ENCODE measurements around the gene PPFIBP1. TPM values are rescaled to one million over a fixed set of nuclear protein-coding genes. Genes with fewer than 3 reads are reported as not detected.

The PPFIBP1 gene
- total and polyA plus RNA-seq, 9 donors: 61.3 to 216 (median 155) TPM

DNA sequence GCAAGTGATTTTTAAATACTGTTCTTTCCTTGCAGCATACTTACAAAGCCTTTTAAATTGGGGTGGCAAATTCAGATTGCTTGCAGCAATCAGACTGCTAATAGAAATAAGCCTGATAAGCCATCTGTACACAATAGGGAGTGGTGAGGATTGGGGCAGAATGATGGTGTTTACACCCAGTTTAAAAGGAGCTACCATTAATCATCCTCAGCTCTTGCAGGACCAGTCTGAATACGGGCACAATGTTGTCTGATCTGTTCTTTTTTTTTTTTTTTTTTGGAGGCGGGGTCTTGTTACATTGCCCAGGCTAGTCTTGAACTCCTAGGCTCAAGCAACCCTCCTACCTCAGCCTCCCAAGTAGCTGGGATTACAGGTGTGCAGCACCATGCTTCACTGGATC, 122.1 kb downstream of the PPFIBP1 start:
- H3K27me3 ChIP-seq: no peaks in the 10 kb centered on the region
- intact Hi-C loops (cut with DNase I): loop anchor here in 2 of 4 donors (10.0 kb wide), 2 partner anchors 211 to 1371 kb away; no protein-coding TSS in a partner anchor
- H3K4me3 ChIP-seq: no peak overlapping the region
- 49 to 94% (median 91%) methylated on average over 2 of the region's 2 CpGs for WGBS, 3 donors
- H3K27ac ChIP-seq: no peak overlapping the region
- H3K36me3 ChIP-seq: no peaks in the 10 kb centered on the region
- no peaks in the 10 kb centered on the region for H3K9me3 ChIP-seq
- no peak for DNase-seq
- H3K4me1 ChIP-seq (ENCODE audit: insufficient read depth): no peaks in the 10 kb centered on the region
- TF ChIP-seq POLR2A (IDR thresholded peaks at IDR 0.05) (no peak), EP300 (IDR thresholded peaks at IDR 0.05) (no peak)
- TF ChIP-seq, protein P1, sequence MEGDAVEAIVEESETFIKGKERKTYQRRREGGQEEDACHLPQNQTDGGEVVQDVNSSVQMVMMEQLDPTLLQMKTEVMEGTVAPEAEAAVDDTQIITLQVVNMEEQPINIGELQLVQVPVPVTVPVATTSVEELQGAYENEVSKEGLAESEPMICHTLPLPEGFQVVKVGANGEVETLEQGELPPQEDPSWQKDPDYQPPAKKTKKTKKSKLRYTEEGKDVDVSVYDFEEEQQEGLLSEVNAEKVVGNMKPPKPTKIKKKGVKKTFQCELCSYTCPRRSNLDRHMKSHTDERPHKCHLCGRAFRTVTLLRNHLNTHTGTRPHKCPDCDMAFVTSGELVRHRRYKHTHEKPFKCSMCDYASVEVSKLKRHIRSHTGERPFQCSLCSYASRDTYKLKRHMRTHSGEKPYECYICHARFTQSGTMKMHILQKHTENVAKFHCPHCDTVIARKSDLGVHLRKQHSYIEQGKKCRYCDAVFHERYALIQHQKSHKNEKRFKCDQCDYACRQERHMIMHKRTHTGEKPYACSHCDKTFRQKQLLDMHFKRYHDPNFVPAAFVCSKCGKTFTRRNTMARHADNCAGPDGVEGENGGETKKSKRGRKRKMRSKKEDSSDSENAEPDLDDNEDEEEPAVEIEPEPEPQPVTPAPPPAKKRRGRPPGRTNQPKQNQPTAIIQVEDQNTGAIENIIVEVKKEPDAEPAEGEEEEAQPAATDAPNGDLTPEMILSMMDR (IDR thresholded peaks at IDR 0.05): no peak

GRCh38 chr12:27650011-27650410, 126.0 kb downstream of the PPFIBP1 start:
- Histone ChIP-seq H3K36me3 (no peaks in the 10 kb centered on the region), H3K27me3 (no peaks in the 10 kb centered on the region), H3K9me3 (no peaks in the 10 kb centered on the region), H3K4me1 (ENCODE audit: insufficient read depth) (no peaks in the 10 kb centered on the region), H3K27ac (no peak overlapping the region), H3K4me3 (no peak overlapping the region)
- TF ChIP-seq, protein P1 (IDR thresholded peaks at IDR 0.05): no peak
- TF ChIP-seq POLR2A (IDR thresholded peaks at IDR 0.05): no peak
- no peak for TF ChIP-seq EP300 (IDR thresholded peaks at IDR 0.05)
- DNase-seq: no peak
- WGBS, 3 donors: 91 to 97% (median 97%) methylated on average over 1 of the region's 1 CpG
- intact Hi-C loops (cut with DNase I): loop anchor here in 3 of 4 donors (5.0 to 10.0 kb wide), 2 partner anchors 213 to 225 kb away; no protein-coding TSS in a partner anchor

- intact Hi-C loops (cut with DNase I): loop anchor here in 3 of 4 donors (5.0 to 10.0 kb wide), 2 partner anchors 214 to 226 kb away; no protein-coding TSS in a partner anchor
- Histone ChIP-seq H3K9me3 (no peaks in the 10 kb centered on the region), H3K4me1 (ENCODE audit: insufficient read depth) (no peaks in the 10 kb centered on the region), H3K4me3 (no peak overlapping the region), H3K27me3 (no peaks in the 10 kb centered on the region), H3K36me3 (no peaks in the 10 kb centered on the region), H3K27ac (no peak overlapping the region)
- 90 to 98% (median 91%) methylated on average over 1 of the region's 1 CpG for WGBS, 3 donors
- TF ChIP-seq, protein P1 (IDR thresholded peaks at IDR 0.05): no peak
- no peak for TF ChIP-seq POLR2A (IDR thresholded peaks at IDR 0.05)
- no peak for TF ChIP-seq EP300 (IDR thresholded peaks at IDR 0.05)
- no peak for DNase-seq
Observed at GRCh38 chr12:27651201-27651600, 127.2 kb downstream of the PPFIBP1 start.

DNA sequence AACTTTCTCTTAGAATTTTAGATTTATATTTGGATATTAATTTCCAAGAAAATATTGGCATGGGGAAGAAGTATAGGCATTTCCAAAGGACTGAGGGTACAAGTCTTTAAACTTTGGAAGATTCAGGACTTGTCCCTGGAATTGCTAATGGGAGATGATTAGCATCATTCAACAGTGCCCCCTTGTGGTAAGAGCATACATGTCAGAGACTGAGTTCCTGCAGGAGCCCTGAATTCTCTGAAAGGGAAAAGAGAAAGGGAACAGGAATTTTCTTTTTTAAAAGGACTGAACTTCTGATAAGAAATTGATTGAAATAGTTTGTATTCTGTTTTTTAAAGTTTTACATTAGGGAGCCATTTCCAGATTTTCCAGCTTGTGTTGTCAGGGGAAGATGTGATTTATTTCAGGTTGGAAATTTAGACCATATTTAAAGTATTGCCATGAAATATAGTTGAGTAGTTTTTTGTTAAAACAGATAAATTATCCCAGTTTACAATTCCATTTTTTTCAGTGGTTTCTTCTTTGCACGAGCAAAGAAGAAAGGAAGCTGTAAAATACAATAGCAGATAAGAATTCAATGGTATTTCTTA, 128.3 kb downstream of the PPFIBP1 start:
- 20 to 30% (median 20%) methylated on average over 1 of the region's 1 CpG for WGBS, 3 donors
- H3K36me3 ChIP-seq: no peaks in the 10 kb centered on the region

More for the DNA sequence above, 128.3 kb downstream of the PPFIBP1 start:
- peak in 3 of 5 donors; percentile 37 to 69 (median 55) for DNase-seq
- Histone ChIP-seq H3K27ac (no peak overlapping the region), H3K9me3 (no peaks in the 10 kb centered on the region), H3K4me1 (ENCODE audit: insufficient read depth) (no peaks in the 10 kb centered on the region), H3K27me3 (no peaks in the 10 kb centered on the region), H3K4me3 (no peak overlapping the region)
- no peak for TF ChIP-seq POLR2A (IDR thresholded peaks at IDR 0.05)
- TF ChIP-seq, protein P1 (IDR thresholded peaks at IDR 0.05): peak; percentile 70 to 86 (median 75)
- TF ChIP-seq EP300 (IDR thresholded peaks at IDR 0.05): no peak
- intact Hi-C loops (cut with DNase I): loop anchor here in 3 of 4 donors (5.0 to 10.0 kb wide), 2 partner anchors 215 to 227 kb away; no protein-coding TSS in a partner anchor
